ENCODE measurements around the gene AXIN1. TPM values are rescaled to one million over a fixed set of nuclear protein-coding genes. Genes with fewer than 3 reads are reported as not detected.
A peak's percentile ranks its signal among the peaks of the same experiment; 100 is the strongest.

Gene AXIN1
- total RNA-seq, 1 experiment from 2014 or later = 53.3 TPM

DNA sequence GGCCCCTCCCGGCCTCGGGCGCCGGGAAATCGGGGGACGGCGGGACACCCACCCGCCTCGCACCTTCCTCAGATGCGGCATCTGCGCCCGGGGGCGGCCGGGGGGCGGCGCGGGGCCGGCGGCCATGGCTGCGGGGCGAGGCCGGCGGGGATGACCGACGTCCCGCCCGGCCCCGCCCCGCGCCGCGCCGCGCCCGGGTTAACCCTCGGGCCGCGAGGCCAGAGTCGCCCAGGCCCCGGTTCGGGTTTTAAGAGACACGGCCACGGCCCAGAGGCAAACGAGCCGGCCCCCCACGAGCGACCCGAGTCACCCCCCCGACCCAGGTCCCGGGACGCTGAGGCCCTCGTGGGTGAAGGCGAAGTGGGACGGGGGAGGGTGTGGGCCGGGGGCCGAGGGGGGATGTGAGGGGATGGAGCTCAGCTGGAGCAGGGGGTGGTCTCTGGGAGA is 76.7 kb downstream of the AXIN1 start, which contains the start of gene RGS11:
Gene RGS11 (minus strand): TSS at position 159 of the 447 bp plus-strand sequence. CDS start 33 bp downstream, at position 126.
- DNase-seq (ENCODE audit: low read depth, low spot score) (no peak), ATAC-seq (peak; percentile 42; the same call in 1 of the 2 replicates)
- peak within 1 kb of the TSS; percentile 35 to 57 for H3K4me3 ChIP-seq (ENCODE audit: low read depth in 2 of 2, low read length in 2 of 2)
- H3K4me1 ChIP-seq (ENCODE audit: control insufficient read depth, insufficient read depth, low read length) = peaks cover 6% of the 10 kb centered on the region; the same call in 1 of the 2 replicates
- no peak within 1 kb of the TSS for H3K27ac ChIP-seq (ENCODE audit: low read length)
- in situ Hi-C loops (cut with HindIII; ENCODE audit: low pct_unique_long_range_greater_than_20kb, low sequenced_read_pairs) (no loop called here), intact Hi-C loops (cut with micrococcal nuclease; ENCODE audit: unreplicated experiment) (no loop called here)
- H3K9me3 ChIP-seq (ENCODE audit: control insufficient read depth, insufficient read depth, low read depth, low read length) = no peaks in the 10 kb centered on the region
- POLR2A ChIA-PET = no interaction called here
- H3K36me3 ChIP-seq (ENCODE audit: control insufficient read depth, insufficient read depth, low read length) = no peaks in the 10 kb centered on the region
- no peaks in the 10 kb centered on the region for H3K27me3 ChIP-seq (ENCODE audit: control insufficient read depth, insufficient read depth, low read length)
- CTCF ChIA-PET = no interaction called here
- BruUV-seq (replicated peaks) = no TSS peak
- TF ChIP-seq, protein P1, sequence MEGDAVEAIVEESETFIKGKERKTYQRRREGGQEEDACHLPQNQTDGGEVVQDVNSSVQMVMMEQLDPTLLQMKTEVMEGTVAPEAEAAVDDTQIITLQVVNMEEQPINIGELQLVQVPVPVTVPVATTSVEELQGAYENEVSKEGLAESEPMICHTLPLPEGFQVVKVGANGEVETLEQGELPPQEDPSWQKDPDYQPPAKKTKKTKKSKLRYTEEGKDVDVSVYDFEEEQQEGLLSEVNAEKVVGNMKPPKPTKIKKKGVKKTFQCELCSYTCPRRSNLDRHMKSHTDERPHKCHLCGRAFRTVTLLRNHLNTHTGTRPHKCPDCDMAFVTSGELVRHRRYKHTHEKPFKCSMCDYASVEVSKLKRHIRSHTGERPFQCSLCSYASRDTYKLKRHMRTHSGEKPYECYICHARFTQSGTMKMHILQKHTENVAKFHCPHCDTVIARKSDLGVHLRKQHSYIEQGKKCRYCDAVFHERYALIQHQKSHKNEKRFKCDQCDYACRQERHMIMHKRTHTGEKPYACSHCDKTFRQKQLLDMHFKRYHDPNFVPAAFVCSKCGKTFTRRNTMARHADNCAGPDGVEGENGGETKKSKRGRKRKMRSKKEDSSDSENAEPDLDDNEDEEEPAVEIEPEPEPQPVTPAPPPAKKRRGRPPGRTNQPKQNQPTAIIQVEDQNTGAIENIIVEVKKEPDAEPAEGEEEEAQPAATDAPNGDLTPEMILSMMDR (IDR thresholded peaks at IDR 0.05) = no peak
- TF ChIP-seq TCF7L2 (IDR thresholded peaks at IDR 0.05; ENCODE audit: low read depth, low read length) = no peak
- no peak for TF ChIP-seq POLR2AphosphoS5 (IDR thresholded peaks at IDR 0.05; ENCODE audit: low read depth, low read length)
- TF ChIP-seq, protein P2, sequence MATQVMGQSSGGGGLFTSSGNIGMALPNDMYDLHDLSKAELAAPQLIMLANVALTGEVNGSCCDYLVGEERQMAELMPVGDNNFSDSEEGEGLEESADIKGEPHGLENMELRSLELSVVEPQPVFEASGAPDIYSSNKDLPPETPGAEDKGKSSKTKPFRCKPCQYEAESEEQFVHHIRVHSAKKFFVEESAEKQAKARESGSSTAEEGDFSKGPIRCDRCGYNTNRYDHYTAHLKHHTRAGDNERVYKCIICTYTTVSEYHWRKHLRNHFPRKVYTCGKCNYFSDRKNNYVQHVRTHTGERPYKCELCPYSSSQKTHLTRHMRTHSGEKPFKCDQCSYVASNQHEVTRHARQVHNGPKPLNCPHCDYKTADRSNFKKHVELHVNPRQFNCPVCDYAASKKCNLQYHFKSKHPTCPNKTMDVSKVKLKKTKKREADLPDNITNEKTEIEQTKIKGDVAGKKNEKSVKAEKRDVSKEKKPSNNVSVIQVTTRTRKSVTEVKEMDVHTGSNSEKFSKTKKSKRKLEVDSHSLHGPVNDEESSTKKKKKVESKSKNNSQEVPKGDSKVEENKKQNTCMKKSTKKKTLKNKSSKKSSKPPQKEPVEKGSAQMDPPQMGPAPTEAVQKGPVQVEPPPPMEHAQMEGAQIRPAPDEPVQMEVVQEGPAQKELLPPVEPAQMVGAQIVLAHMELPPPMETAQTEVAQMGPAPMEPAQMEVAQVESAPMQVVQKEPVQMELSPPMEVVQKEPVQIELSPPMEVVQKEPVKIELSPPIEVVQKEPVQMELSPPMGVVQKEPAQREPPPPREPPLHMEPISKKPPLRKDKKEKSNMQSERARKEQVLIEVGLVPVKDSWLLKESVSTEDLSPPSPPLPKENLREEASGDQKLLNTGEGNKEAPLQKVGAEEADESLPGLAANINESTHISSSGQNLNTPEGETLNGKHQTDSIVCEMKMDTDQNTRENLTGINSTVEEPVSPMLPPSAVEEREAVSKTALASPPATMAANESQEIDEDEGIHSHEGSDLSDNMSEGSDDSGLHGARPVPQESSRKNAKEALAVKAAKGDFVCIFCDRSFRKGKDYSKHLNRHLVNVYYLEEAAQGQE (IDR thresholded peaks at IDR 0.05; ENCODE audit: insufficient read depth in 1 of 2, low read depth in 2 of 2, low read length in 1 of 2) = no peak
- TF ChIP-seq SIN3A (IDR thresholded peaks at IDR 0.05; ENCODE audit: borderline replicate concordance, insufficient read depth, low read depth, low read length) = no peak

DNA sequence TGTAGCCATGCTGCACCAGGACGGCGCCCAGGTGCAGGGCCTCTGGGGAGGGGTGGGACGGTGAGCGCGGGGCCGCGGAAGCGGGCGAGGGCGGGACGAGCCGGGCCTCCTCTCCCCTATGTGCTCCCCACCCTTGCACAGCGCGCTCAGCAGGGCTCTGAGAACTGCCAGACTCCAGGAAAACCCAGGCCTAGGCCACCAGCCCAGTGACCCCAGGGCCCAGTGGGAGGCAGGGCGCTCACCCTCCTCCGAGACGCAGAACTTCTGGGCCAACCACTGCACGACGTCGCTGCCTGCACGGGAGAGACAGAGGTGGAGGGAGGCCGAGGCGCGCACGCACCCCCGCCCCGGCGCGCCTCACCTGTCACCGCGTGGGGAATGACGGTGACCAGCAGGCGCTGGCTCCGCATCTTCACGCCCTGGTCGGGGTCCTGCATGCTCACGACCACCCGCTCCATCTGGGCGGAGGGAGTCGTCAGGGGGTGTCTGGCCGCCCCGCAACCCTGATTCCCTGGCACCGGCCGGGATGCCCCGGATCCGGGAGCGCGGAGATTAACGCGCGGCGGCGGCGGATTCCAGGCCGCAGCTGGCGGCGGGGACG is 77.4 kb downstream of the AXIN1 start:
- TF ChIP-seq SIN3A (IDR thresholded peaks at IDR 0.05; ENCODE audit: borderline replicate concordance, insufficient read depth, low read depth, low read length) = 0 out of 2 replicates have a peak, but pooled peaks have one; percentile 34
- TF ChIP-seq, protein P1 (IDR thresholded peaks at IDR 0.05) = no peak
- no peak for TF ChIP-seq POLR2AphosphoS5 (IDR thresholded peaks at IDR 0.05; ENCODE audit: low read depth, low read length)
- TF ChIP-seq TCF7L2 (IDR thresholded peaks at IDR 0.05; ENCODE audit: low read depth, low read length) = no peak
- TF ChIP-seq, protein P2 (IDR thresholded peaks at IDR 0.05; ENCODE audit: insufficient read depth in 1 of 2, low read depth in 2 of 2, low read length in 1 of 2) = no peak
- no peaks in the 10 kb centered on the region for H3K27me3 ChIP-seq (ENCODE audit: control insufficient read depth, insufficient read depth, low read length)
- in situ Hi-C loops (cut with HindIII; ENCODE audit: low pct_unique_long_range_greater_than_20kb, low sequenced_read_pairs) (no loop called here), intact Hi-C loops (cut with micrococcal nuclease; ENCODE audit: unreplicated experiment) (no loop called here)
- ChIA-PET POLR2A (no interaction called here), CTCF (no interaction called here)
- peaks cover 6% of the 10 kb centered on the region; the same call in 1 of the 2 replicates for H3K4me1 ChIP-seq (ENCODE audit: control insufficient read depth, insufficient read depth, low read length)
- H3K4me3 ChIP-seq (ENCODE audit: low read depth in 2 of 2, low read length in 2 of 2) = peak overlapping the region; percentile 35 to 57
- no TSS peak for BruUV-seq (replicated peaks)
- DNase-seq (ENCODE audit: low read depth, low spot score) (no peak), ATAC-seq (peak; percentile 64)
- H3K9me3 ChIP-seq (ENCODE audit: control insufficient read depth, insufficient read depth, low read depth, low read length) = no peaks in the 10 kb centered on the region
- H3K36me3 ChIP-seq (ENCODE audit: control insufficient read depth, insufficient read depth, low read length) = no peaks in the 10 kb centered on the region
- H3K27ac ChIP-seq (ENCODE audit: low read length) = no peak overlapping the region
